ENCODE measurements around the gene ATP5PO. TPM values are rescaled to one million over a fixed set of nuclear protein-coding genes. Genes with fewer than 3 reads are reported as not detected.

ATP5PO gene
- total RNA-seq, 2 experiments from 2014 or later: 230 TPM

GRCh38 chr21:33859373-33860102 is 56.1 kb downstream of the ATP5PO start:
- CTCF ChIA-PET: no interaction called here
- no peaks in the 10 kb centered on the region for H3K9me3 Mint-ChIP-seq
- intact Hi-C loops (cut with micrococcal nuclease): no loop called here
- no peak overlapping the region for H3K4me3 Mint-ChIP-seq
- H3K36me3 Mint-ChIP-seq (ENCODE audit: low read depth): no peaks in the 10 kb centered on the region
- no peaks in the 10 kb centered on the region for H3K4me1 Mint-ChIP-seq (ENCODE audit: low read depth)
- no peaks in the 10 kb centered on the region for H3K27me3 Mint-ChIP-seq (ENCODE audit: low read depth)
- H3K27ac Mint-ChIP-seq: no peak overlapping the region
- no peak for DNase-seq

GRCh38 chr21:33858667-33859372 is 56.8 kb downstream of the ATP5PO start:
- no peaks in the 10 kb centered on the region for H3K36me3 Mint-ChIP-seq (ENCODE audit: low read depth)
- CTCF ChIA-PET: no interaction called here
- no peak overlapping the region for H3K4me3 Mint-ChIP-seq
- H3K4me1 Mint-ChIP-seq (ENCODE audit: low read depth): no peaks in the 10 kb centered on the region
- DNase-seq: no peak
- H3K27me3 Mint-ChIP-seq (ENCODE audit: low read depth): no peaks in the 10 kb centered on the region
- H3K9me3 Mint-ChIP-seq: no peaks in the 10 kb centered on the region
- intact Hi-C loops (cut with micrococcal nuclease): no loop called here
- H3K27ac Mint-ChIP-seq: no peak overlapping the region

GRCh38 chr21:33857846-33858666 is 57.5 kb downstream of the ATP5PO start:
- Mint-ChIP-seq H3K27ac (no peak overlapping the region), H3K9me3 (no peaks in the 10 kb centered on the region), H3K4me1 (ENCODE audit: low read depth) (no peaks in the 10 kb centered on the region), H3K27me3 (ENCODE audit: low read depth) (no peaks in the 10 kb centered on the region), H3K36me3 (ENCODE audit: low read depth) (no peaks in the 10 kb centered on the region), H3K4me3 (no peak overlapping the region)
- CTCF ChIA-PET: no interaction called here
- intact Hi-C loops (cut with micrococcal nuclease): no loop called here
- DNase-seq: no peak

GRCh38 chr21:33856893-33857527 is 58.6 kb downstream of the ATP5PO start:
- H3K36me3 Mint-ChIP-seq (ENCODE audit: low read depth): no peaks in the 10 kb centered on the region
- no peak for DNase-seq
- H3K27ac Mint-ChIP-seq: no peak overlapping the region
- intact Hi-C loops (cut with micrococcal nuclease): no loop called here
- no peaks in the 10 kb centered on the region for H3K27me3 Mint-ChIP-seq (ENCODE audit: low read depth)
- H3K4me3 Mint-ChIP-seq: no peak overlapping the region
- H3K9me3 Mint-ChIP-seq: no peaks in the 10 kb centered on the region
- CTCF ChIA-PET: no interaction called here
- no peaks in the 10 kb centered on the region for H3K4me1 Mint-ChIP-seq (ENCODE audit: low read depth)

- DNase-seq: no peak
- no peak overlapping the region for H3K27ac Mint-ChIP-seq
- no peaks in the 10 kb centered on the region for H3K4me1 Mint-ChIP-seq (ENCODE audit: low read depth)
- no peaks in the 10 kb centered on the region for H3K9me3 Mint-ChIP-seq
- no peaks in the 10 kb centered on the region for H3K27me3 Mint-ChIP-seq (ENCODE audit: low read depth)
- no peaks in the 10 kb centered on the region for H3K36me3 Mint-ChIP-seq (ENCODE audit: low read depth)
- intact Hi-C loops (cut with micrococcal nuclease): no loop called here
- no peak overlapping the region for H3K4me3 Mint-ChIP-seq
- CTCF ChIA-PET: interaction anchor here (0.5 to 1.1 kb wide), 2 partner anchors 30 to 196 kb away, joined by 3 read pairs; no protein-coding TSS in a partner anchor
These were observed 60.4 kb downstream of the ATP5PO start for GRCh38 chr21:33855190-33855589.

GRCh38 chr21:33854604-33855003 is 61.0 kb downstream of the ATP5PO start:
- no peaks in the 10 kb centered on the region for H3K27me3 Mint-ChIP-seq (ENCODE audit: low read depth)
- H3K4me1 Mint-ChIP-seq (ENCODE audit: low read depth): no peaks in the 10 kb centered on the region
- DNase-seq: no peak
- H3K4me3 Mint-ChIP-seq: no peak overlapping the region
- intact Hi-C loops (cut with micrococcal nuclease): no loop called here
- CTCF ChIA-PET: interaction anchor here (1.1 kb wide), 1 partner anchor 195 kb away, joined by 3 read pairs; no protein-coding TSS in a partner anchor
- no peaks in the 10 kb centered on the region for H3K36me3 Mint-ChIP-seq (ENCODE audit: low read depth)
- no peaks in the 10 kb centered on the region for H3K9me3 Mint-ChIP-seq
- no peak overlapping the region for H3K27ac Mint-ChIP-seq

Other genes starting within 250 kb of the ATP5PO start
- 10 to 100 TPM; 78.9 to 80.0 TPM for gene MRPS6, start 157.8 kb upstream of the ATP5PO start, total RNA-seq
- 10 to 100 TPM; 21.2 to 21.7 TPM for gene SLC5A3, start 157.8 kb upstream of the ATP5PO start, total RNA-seq

Data from activated naive CD4-positive, alpha-beta T cell treated with anti-CD3 and anti-CD28 coated beads for 36 hours (primary cell).